GM19328 (cell line): ENCODE data around the gene ZNF366.

Source experiments
- ATAC-seq: cut with Tn5 transposase; IDR thresholded peaks from one replicate; pipeline ENCODE4 v1.9.1; 2021; ENCODE audit warnings: mild to moderate bottlenecking, moderate library complexity; ENCODE audit not compliant: unreplicated experiment

The ZNF366 gene

DNA sequence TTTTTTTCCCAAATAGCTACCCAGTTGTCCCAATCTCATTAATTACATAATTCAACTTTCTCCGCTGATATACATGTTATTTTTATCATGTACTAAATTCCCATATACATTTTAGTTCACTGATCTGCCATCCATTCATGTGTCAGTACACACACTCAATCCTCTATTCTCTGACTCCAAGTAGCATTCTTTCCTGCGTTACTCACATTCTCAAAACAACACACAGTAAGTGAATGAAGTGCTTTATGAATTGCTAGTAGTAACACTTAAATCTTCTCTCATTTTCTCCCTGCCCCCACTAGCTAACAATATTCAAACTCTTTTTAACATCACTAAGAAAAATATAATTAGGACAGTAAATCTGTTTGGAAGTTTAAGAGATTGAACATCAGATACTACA is 8.9 kb downstream of the ZNF366 start:
- ATAC-seq: no peak

DNA sequence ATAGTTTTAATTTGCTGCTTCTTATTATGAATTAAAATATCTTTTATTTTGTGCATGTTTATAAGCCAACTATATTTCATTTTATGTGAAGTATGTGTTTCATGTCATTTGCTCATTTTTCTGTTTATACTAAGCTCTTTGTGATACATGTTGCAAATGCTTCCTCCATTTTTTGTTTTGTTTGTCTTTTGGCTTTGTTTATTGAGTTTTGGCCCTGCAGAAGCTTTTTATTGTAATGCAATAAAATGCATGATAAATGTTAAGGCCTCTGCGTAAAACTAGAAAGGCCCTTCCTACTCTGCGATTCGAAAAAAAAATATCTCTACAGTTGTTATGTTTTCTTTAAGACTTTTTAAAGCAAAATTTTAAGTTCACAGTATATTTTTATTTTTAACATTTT is 9.4 kb downstream of the ZNF366 start:
- ATAC-seq: no peak

DNA sequence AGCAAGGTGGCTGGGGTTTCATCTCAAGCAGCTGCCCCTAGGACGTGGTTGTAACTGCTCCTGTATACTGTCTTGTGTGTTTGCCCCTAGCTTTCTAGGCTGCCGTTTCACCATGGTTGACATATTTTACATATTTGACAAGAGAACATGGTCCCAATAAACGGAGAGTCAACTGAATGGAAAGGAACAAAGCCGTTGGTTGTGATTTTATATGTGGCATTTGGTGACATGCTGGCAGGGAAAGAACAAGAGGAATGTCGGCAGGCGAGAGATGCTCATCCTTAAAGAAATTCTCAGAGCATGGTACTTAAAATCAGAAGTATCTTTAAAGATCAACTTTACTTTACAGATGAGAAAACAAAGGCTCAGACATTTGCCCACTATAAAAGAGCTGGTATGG is 11.8 kb downstream of the ZNF366 start:
- no peak for ATAC-seq

DNA sequence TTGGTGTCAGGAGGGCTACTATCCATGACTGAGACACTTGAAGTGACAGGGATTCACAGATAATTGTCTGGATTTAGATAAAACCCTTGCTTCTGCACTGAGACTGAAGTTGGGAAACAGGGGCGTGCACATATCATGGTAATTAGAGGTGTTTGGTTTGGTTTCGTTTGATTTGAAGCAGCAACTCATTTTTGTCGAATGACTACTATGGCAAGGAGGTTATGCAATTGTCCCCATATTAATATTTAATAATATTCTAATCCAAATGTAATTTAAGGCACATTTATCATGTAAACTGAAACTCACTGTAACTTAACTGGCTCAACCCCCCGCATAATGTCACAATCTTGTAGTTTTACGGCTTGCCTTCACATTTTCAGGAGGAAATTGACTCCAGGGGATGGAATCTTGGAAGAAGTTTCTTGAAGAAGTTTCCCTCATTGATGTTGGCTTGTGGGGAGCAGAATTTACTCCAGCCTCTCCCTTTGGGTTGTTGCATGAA is 12.5 kb downstream of the ZNF366 start:
- ATAC-seq: no peak

DNA sequence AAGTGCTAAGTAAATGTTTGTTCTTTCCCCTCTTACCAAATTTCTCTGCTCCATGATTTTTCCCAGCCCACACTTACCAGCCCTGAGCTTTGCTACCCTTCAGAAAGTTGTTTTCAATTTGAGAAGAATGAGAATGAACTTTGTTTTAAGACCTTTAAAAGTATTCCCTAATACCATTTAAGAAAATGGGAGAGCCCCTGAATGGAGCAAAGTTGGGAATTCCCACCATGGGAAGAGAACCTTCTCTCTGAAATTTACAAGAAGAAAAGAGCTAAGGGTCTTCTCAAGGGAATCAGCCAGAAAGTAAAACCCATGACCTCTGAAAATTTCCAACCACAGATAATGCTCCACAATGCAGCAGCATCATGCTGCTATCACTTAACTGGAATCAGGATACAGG is 17.7 kb downstream of the ZNF366 start:
- ATAC-seq: no peak

DNA sequence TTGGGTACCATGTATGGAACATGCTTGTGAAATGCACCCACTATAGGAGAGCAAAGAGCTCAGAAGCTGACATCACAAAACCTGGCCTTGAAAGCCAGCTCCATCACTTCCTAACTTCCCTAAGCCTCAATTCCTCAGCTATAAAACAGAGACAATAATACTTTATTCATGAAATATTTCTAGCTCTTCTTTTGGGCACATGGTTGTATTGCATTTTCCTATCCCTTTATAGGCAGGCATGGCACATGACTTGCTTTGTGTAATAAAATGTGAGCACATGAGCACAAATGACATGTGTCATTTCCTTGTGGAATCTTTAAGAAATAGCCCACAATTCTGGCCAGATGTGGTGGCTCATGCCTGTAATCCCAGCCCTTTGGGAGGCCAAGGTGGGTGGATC is 18.5 kb downstream of the ZNF366 start:
- no peak for ATAC-seq

DNA sequence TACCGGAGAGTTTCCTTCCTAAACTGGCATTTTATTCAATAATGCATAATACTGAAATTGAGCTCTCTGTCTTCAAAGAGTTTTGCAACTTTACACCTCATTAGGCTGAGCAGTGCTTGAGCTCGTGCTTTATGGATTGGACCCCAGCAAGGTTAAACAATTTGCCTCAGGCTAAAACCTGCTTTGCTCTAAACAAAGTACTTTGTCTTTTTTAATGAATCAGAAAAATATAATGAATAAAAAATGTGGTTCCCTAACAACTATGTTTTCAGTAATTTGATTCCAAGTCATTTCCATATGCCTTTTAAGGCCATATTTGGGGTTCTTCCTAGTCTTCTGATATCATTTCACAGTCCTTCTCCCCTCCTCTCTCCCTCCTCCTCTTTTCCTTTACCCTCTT is 20.0 kb downstream of the ZNF366 start:
- ATAC-seq: no peak

DNA sequence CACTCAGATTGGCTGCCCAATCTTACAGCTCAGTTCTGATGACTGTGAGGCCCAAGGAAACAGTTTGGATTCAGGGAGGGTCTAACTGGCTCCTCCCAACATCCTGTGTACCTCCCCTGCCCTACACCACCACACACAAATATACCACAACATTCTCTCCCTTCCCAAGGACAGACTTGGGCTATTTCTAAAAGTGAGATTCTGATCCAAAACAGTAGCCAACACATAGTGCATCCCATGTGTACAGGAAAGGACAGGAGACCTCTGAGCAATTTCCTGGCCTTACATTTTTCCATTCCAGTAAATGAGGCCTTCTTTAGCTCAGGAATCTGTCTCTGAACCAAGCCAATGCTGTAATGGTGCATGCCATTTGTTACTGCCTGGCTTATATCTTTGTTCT is 20.8 kb downstream of the ZNF366 start:
- no peak for ATAC-seq

DNA sequence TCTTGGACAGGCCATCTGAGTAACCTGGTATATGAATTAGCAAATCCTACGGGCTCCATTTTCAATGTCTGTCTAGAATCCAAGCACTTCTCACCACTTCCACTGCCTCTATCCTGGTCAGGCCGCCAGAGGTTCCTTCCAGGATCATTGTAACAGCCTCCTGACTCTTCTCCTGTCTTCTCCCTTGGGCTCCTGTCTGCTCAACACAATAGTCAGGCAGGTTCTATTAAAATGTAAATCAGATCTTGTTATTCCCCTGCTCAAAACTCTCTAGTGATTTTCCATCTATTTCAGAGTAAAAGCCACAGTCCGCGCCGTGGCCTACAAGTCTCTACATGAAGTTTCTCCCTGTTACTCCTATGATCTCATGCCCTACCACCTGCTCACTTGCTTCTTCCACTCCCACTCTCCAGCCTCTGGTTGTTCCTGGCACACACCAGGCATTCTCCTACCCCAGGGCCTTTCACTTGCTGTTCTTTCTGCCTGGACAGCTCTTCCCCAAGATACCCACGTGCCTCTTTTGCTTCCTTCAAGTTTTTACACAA is 21.7 kb downstream of the ZNF366 start:
- no peak for ATAC-seq

DNA sequence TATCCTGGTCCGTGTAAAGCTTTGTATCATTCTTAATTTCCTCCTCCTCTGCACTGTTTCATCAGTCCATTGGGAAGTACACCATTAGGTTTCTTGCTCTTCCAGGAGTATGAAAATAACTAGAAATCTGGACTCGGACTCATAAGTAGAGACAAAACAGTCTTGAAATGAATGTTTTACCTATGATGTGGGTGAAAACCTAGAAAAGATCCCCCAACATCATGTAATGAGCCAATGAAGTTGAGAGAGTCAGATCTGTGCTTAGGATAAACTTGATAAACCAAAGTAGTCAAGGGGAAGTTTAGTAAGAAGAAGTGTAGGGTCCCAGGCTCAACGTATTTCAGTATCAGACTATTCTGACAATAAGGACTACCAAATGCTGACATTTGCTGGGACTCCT is 25.2 kb downstream of the ZNF366 start:
- no peak for ATAC-seq

DNA sequence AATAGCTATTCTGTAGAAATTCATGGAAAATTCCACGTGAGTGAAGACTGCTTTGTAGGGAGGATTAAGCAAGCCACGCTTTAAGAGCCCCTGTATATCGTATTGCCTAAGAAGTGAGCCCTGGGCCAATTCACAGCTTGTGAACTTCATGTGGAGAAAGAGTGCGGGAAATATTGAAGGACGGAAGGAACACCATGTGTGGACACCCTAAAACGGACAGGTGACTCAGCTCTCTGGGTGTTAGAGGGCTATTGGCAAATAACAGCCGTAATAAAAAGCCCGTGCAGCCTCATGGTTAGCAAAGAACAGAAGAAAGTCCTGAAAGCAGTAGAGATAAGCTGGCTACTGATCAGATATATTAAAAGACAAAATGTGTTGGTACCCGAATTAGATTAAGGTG is 26.4 kb downstream of the ZNF366 start:
- ATAC-seq: no peak

DNA sequence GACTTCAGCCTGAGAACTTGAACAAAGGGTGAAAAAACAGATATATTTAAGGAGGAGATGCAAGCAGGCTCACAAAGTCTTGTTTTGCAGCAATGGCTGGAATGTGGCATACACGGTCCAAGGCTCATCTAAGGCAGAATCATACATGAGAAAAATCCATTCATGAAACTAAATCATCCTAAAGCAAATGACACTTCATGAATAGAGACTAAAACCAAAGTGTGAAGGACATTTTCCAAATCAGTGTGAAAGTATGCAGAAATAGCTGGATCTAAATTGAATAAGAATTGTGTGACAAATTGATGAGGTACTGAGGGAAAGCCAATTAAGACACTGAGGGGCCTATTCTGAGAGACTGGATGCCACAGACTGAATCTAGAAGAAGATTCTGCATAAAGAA is 27.3 kb downstream of the ZNF366 start:
- ATAC-seq: no peak

DNA sequence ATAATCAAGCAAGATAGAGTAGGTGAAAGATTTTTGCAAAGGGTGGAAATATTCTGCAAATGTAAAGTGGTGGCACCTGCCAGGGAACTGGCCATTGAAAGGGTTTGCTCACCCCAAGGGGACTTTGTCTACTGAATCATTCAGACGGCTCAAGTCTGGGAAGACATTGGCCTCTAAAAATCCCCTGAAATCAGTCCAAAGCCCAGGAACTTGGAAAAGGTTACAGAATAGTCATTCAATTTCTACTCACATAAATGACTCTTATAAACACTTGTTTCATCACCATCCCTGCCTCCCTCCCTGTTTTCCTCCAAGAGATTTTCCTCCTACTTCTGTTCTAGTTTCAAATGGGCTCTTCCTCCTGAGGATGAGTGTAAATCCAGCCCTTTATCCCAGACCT is 28.5 kb downstream of the ZNF366 start:
- no peak for ATAC-seq

DNA sequence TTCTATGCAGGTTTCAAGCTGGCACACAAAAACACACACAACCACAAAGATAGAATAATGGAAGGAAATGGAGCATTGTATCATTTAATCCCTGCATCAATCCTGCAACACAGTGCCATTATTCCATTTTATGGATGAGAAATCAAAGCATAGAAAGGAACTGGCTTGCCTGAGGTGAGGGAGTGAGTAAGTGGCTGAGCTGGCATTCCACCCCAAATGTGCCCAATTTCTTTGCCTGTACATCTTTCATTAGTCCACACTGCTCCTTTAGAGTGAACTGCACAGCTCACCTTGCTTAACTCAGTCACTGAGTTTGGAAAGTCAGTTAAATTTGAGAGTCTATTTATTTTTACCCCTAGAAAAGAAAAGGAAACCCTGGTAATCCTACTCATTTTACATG is 28.9 kb downstream of the ZNF366 start:
- ATAC-seq: no peak

DNA sequence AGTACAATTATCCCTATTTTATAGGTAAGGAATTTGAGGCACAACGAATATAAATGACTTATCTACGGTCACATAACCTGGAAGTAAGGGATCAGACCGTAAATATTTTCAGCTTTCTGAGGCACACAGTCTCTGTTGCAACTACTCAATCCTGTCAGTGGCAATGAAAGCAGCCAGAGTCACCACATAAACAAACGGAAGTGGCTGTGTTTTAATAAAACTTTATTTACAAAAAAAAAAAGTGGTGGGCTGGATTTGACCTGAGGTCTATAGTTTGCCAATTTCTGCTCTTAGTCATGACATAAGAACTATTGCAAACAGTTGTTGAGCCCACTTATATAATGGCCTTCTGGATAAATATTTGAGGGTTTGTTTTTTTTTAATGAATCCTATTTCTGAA is 29.6 kb downstream of the ZNF366 start:
- ATAC-seq: no peak

DNA sequence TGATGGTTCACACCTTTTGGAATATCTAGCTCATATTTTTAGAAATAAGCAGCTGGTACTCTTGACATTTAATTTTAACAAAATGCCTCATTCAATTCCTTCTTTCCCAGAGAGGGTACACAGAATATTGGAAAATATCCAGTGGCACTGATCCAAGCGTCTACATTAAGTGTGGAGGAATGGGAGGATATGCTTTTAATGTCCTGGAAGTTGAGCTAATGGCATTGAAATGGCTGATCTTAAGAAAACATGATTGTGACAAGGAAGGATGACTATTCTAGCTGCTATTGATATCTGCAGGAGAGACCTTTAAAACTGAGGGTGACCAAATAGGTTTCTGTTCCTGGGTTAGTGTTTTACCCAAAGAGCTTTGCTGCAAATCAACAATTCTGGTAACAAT is 30.0 kb downstream of the ZNF366 start:
- no peak for ATAC-seq

DNA sequence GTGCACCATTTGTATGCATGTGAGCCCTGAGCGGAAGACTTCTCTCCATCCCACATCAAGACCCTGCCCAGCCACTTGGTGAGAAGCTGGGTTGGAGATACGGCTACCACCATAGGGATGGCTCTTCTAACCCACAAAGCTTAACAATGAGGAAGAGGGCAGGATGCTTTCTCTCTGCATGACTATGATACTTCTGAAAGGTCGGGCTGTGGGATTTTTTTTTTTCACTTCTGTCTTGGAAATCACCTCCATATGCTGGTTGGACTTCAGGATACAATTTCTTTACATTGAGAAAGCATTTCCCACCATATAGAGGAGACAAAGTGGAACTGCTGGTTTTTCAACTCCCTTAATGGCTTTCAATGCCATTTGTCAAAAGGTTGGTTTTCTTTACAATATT is 30.5 kb downstream of the ZNF366 start:
- ATAC-seq: no peak

DNA sequence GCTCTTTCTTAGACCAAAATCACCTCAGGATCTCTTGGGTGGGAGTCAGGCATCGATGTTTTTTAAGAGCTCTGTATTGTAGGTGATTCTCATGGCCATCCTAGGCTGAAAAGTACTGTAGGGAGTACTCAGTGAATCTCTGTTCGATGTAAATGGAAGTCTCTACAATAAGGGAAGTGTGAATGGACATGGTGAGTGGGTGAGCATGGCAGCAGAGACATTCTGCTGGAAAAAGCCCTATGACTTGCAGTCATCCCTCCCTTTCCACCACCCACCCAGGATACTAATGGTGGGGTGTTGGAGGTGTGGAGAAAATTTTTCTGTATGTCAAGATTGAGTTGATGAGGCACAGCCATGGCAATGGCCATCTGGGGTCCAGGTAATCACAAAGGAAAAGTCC is 30.9 kb downstream of the ZNF366 start:
- no peak for ATAC-seq

DNA sequence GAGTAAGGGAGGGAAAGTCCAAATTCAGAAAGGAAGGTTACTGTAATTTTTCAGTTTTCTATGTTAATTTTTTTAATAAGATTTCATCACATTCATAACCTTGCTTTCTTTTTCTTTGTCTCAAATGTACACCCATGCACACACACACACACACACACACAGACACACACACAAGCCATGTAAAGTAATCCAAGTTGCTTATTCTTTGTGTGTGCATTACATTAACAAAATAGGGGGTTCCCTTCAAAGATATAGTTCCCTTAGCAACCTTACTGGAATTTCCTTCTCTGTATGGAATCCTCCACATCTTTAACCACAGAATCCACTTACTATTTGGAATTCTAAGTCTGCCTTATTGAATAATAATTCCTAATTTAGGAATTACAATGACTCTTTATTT is 32.7 kb downstream of the ZNF366 start:
- ATAC-seq: no peak

DNA sequence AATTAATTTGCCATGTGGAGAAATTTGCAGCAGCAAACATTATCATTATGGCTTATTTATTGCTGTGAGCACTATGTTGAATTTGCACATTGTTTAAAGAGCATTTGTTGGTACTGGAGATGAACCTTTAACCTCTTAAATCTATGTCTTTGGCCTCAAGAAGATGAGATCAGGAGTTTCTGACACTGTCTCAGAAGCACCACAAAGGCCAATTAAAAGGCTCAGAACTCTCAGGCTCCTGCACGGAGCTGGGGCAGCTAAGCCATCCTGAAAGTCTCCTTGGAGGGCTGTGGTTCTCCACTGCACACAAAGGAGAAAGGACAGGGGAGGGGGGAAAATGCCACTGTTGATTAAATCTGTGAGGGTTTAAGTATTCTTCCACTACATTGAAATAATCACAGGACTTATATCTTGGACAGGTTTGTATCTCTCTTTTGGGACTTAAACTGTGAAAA is 33.1 kb downstream of the ZNF366 start:
- no peak for ATAC-seq

DNA sequence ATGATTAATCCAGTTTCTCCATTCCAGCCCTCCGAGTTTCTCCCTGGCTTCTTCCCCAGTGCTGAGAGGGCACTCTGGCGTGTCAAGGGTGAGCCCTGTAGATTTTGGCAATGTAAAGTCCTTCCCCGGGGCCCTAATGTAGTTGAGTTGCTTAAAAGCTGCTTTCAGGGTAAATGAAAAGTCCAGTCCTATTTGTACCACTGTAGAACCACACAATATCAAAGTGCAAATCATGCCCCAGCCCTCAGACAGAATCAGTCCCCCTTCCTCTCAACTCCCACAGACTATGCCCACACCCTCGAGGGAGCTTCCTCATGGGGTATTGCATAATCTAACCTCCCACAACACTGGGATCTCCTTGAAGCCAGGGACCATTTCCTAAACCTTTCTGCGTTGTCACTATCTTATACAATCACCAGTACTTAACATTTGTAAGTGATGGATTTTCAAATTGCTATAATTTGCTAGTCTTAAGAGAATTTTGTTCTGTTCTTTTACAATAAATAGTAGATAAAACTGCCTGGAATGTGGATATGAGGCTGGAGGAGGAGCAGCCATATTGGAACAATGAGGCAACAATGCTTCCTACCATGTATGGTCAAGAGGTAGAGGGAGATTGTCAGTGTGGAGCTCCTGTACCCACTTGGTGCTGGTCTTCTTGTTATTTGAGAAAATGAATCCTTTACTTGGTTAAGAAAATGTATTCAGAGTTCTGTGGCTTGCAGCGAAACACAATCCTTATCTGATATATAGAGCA is 34.4 kb downstream of the ZNF366 start:
- no peak for ATAC-seq

DNA sequence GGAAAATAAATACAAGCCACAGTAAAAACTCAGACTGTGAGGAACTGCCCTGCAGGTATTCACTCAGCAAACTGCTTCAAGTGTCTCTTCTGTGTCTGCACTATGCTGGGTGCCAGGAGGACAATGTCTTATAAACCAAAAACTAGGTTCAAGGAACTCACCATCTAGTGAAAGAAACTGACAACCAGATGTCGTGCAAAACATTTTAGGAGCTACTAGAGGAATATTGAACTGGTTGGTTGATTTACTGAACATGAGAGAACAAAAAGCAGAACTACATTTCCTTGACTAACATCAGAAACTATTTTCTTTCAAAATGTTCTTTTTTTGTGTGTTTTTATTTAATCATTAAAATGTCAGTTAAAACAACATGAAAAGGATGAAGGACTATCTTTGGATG is 35.2 kb downstream of the ZNF366 start:
- ATAC-seq: no peak

DNA sequence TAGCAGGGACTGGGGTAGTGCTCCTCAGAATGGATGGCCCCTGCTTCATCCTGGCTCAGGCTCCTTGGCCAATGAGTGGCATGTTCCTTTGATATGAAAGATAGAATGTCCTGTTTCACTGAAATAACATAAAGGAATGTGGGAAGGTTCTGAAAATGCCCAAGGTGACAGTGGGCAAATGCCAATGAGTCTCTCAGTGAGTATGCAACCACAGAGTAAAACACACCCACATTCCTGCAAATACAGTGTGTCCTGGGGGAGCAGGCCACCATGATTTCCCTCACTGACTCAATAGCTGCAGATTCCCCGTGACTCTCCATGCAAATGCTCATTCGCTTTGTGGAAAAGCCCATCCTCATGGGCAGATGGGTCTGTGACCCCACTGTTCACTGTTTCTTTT is 36.4 kb downstream of the ZNF366 start:
- ATAC-seq: no peak
